A204.1 (cell line): ENCODE measurements around the gene NRG2.

Experiments
- FAIRE-seq: peaks from 2 replicates; lab custom pipeline; 2012; peaks lifted over from hg19 to GRCh38; lab: Jason Lieb, UNC

The NRG2 gene

GRCh38 chr5:140007311-140007710 lies 35.8 kb downstream of the NRG2 start:
- FAIRE-seq: no peak

GRCh38 chr5:140005145-140005591 lies 37.9 kb downstream of the NRG2 start:
- FAIRE-seq: no peak

- no peak for FAIRE-seq
Observed at GRCh38 chr5:140004174-140004573, 38.9 kb downstream of the NRG2 start.

GRCh38 chr5:140003519-140003918 lies 39.6 kb downstream of the NRG2 start:
- no peak for FAIRE-seq

- no peak for FAIRE-seq
Observed at GRCh38 chr5:140000332-140000731, 42.8 kb downstream of the NRG2 start.

GRCh38 chr5:139998837-139999236 lies 44.3 kb downstream of the NRG2 start:
- no peak for FAIRE-seq

- no peak for FAIRE-seq
Observed at GRCh38 chr5:139997276-139997675, 45.8 kb downstream of the NRG2 start.

GRCh38 chr5:139995929-139996328 lies 47.2 kb downstream of the NRG2 start:
- FAIRE-seq: no peak

- FAIRE-seq: no peak
Observed at GRCh38 chr5:139994234-139994633, 48.9 kb downstream of the NRG2 start.

GRCh38 chr5:139985733-139986132 lies 57.4 kb downstream of the NRG2 start:
- no peak for FAIRE-seq

- FAIRE-seq: no peak
Observed at GRCh38 chr5:139985290-139985689, 57.8 kb downstream of the NRG2 start.

GRCh38 chr5:139984816-139985215 lies 58.3 kb downstream of the NRG2 start:
- FAIRE-seq: no peak

GRCh38 chr5:139982975-139983240 lies 60.2 kb downstream of the NRG2 start:
- no peak for FAIRE-seq

- no peak for FAIRE-seq
Observed at GRCh38 chr5:139982157-139982974, 60.7 kb downstream of the NRG2 start.

- no peak for FAIRE-seq
Observed at GRCh38 chr5:139980765-139981164, 62.3 kb downstream of the NRG2 start.

GRCh38 chr5:139979943-139980342 lies 63.2 kb downstream of the NRG2 start:
- FAIRE-seq: no peak

GRCh38 chr5:139979518-139979917 lies 63.6 kb downstream of the NRG2 start:
- no peak for FAIRE-seq

- FAIRE-seq: no peak
Observed at GRCh38 chr5:139976703-139977102, 66.4 kb downstream of the NRG2 start.

GRCh38 chr5:139975942-139976341 lies 67.2 kb downstream of the NRG2 start:
- FAIRE-seq: no peak

GRCh38 chr5:139975306-139975705 lies 67.8 kb downstream of the NRG2 start:
- FAIRE-seq: no peak

GRCh38 chr5:139974661-139975060 lies 68.4 kb downstream of the NRG2 start:
- FAIRE-seq: no peak

GRCh38 chr5:139971202-139971725 lies 71.8 kb downstream of the NRG2 start:
- FAIRE-seq: no peak

- no peak for FAIRE-seq
Observed at GRCh38 chr5:139969318-139969717, 73.8 kb downstream of the NRG2 start.

GRCh38 chr5:139968547-139969261 lies 74.4 kb downstream of the NRG2 start:
- no peak for FAIRE-seq
